Heart left ventricle (tissue), 16 donors: ENCODE data around the gene TBCD. TPM values are rescaled to one million over a fixed set of nuclear protein-coding genes. Genes with fewer than 3 reads are reported as not detected.

ENCODE experiments used
- ATAC-seq, 4 donors: fragments of 200-7000 bp; cut with Tn5 transposase; one replicate each; pipeline ENCODE4 v1.9.1; 2020 to 2022; ENCODE audit warnings: moderate library complexity in 4 of 4, mild to moderate bottlenecking in 3 of 4, moderate number of reproducible peaks in 1 of 4
- DNase-seq, 5 donors: peaks; one replicate each; pipeline ENCODE4 v3.0.0-alpha.2; 2020
- H3K27ac ChIP-seq, 12 donors: fragments of 200-600 bp; sonication (generic) in 4 of 12; one replicate each; pipeline versions ENCODE4 v1.5.0 to v1.8.0; 2016 to 2022; ENCODE audit warnings: mild to moderate bottlenecking in 2 of 12
- H3K27me3 ChIP-seq, 9 donors: fragments of 200-600 bp; sonication (generic) in 2 of 9; one replicate each; pipeline versions ENCODE4 v1.5.1 to v1.8.0; 2016 to 2022; ENCODE audit warnings: mild to moderate bottlenecking in 3 of 9
- H3K36me3 ChIP-seq, 9 donors: fragments of 200-600 bp; sonication (generic) in 2 of 9; one replicate each; pipeline versions ENCODE4 v1.5.0 to v1.8.0; 2018 to 2022; ENCODE audit warnings: mild to moderate bottlenecking in 2 of 9
- H3K4me1 ChIP-seq, 12 donors: fragments of 200-600 bp; sonication (generic) in 4 of 12; one replicate each; pipeline versions ENCODE4 v1.5.0 to v1.8.0; 2016 to 2022; ENCODE audit warnings: mild to moderate bottlenecking in 3 of 12
- H3K4me3 ChIP-seq, 12 donors: fragments of 200-600 bp; sonication (generic) in 4 of 12; one replicate each; pipeline versions ENCODE4 v1.5.0 to v1.8.0; 2017 to 2022; ENCODE audit warnings: mild to moderate bottlenecking in 9 of 12, moderate library complexity in 4 of 12
- H3K9me3 ChIP-seq, 12 donors: fragments of 200-600 bp; sonication (generic) in 4 of 12; one replicate each; pipeline versions ENCODE4 v1.5.0 to v1.8.0; 2016 to 2022; ENCODE audit warnings: mild to moderate bottlenecking in 1 of 12
- POLR2A ChIP-seq, 2 donors: fragments of 450-650 bp; IDR thresholded peaks; one replicate each; pipeline ENCODE4 v1.6.1; 2017; ENCODE audit warnings: antibody characterized with exemption in 2 of 2, mild to moderate bottlenecking in 2 of 2, moderate library complexity in 2 of 2
- WGBS, 4 donors: extraction: QIAGEN DNeasy Blood & Tissue Kit in 2 of 4; methylation state at CpG; one replicate each; pipeline versions ENCODE4 v1.1.5 to v1.1.7; 2013 to 2018; 5-methylcytosine and 5-hydroxymethylcytosine counted together
- intact Hi-C, 10 donors: fragments of 100-400 bp; cut with DNase I; formaldehyde crosslinking; loops; one replicate each; pipeline versions ENCODE4 v1.11.1 to v1.14.2; 2022
- polyA plus RNA-seq, 2 donors: library from polyadenylated mRNA; stranded (reverse); fragments of 200-250 nt; gene quantifications; one replicate each; pipeline ENCODE4 v1.2.3, GENCODE V29; 2013
- total RNA-seq, 9 donors: library from RNA; depleted of rRNA in 2 of 9; stranded (reverse); fragments of >200 nt in 2 of 9; fragmentation: NEBNext Ultra II Directional in 3 of 9; extraction: Animal tissue kit (Norgen Biotek cat#: 25700) in 3 of 9; gene quantifications; one replicate each; pipeline versions ENCODE4 v1.1.0 to v1.2.4, GENCODE V29; 2016 to 2023
- TF ChIP-seq, protein P1 (sequence below), 12 donors: fragments of 200-600 bp; sonication (generic) in 4 of 12; IDR thresholded peaks; one replicate each; pipeline versions ENCODE4 v1.5.0 to v1.8.0; 2018 to 2022; ENCODE audit warnings: antibody characterized with exemption in 12 of 12, mild to moderate bottlenecking in 5 of 12
- donor health status: ischemic (EF 13 %, LVEDD 7.1; RV severe dilation, severe dysfunction).
- donor health status: healthy with polysubstance abuse.
- donor health status: DM: no; HTN: yes; CAD: no.
- donor health status: DM: no; HTN: no; CAD: no.
- donor health status: ischemic (EF 25% LVEDD 6.9; RV normal size, moderate dysfunction).
- donor health status: ischemic (EF 25% LVEDD 5.7; RV mildly dilated, moderate dysfunction).
- donor health status: healthy.
- donor health status: DM: yes; HTN: yes; CAD: no.
- donor health status: ischemic (EF 35%, LVEDD 5.7; RV mildly dilated, moderate dysfunction).
- donor health status: nonischemic (EF 11% LVEDD 7.7; RV severe dilation, severe dysfunction).
- donor health status: DM: yes; HTN: yes; CAD: no.
- donor health status: PGD.
- donor health status: ischemic (EF 29% LVEDD 5.4; RV normal size, mild dysfunction).
- donor health status: nonischemic (EF 23%, LVEDD 6.1; RV moderate dilation, normal function).

The TBCD gene
- total and polyA plus RNA-seq, 11 donors = 36.9 to 98.4 (median 58.5) TPM

DNA sequence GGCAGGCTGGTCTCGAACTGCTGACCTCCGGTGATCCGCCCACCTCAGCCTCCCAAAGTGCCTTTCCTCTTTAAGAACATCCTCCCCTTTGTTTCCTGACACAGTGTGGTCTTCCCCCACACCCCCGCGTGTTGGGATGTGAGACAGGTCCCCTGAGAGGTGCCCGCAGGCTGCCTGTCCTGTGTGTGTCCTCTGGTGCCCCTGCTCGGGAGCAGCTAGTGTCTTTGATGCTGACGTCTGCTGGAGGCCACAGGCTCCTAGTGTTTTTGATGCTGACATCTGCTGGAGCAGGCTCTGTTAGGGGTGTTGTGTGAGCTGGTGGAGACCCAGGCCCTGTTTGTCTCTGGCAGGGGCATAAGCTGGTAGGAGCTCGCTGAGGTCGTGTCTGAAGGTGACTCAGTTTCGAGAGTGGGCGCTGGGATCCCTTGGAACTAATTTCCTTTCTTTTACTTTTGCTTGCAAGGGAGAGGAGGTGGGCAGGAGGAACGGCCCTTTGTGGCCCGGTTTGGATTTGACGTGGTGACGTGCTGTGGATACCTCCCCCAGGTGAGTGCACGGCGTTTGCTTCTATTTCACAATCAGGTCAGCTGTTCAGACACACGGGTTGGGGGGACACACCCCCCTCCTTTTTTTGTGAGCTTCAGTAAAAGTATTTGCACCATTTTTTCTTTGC is 29.4 kb upstream of the TBCD start:
- Histone ChIP-seq H3K9me3 (no peaks in the 10 kb centered on the region), H3K27ac (no peak overlapping the region), H3K27me3 (no peaks in the 10 kb centered on the region), H3K4me1 (peaks cover 3 to 11% (median 8%) of the 10 kb centered on the region in 12 donors), H3K36me3 (peaks cover 0 to 72% (median 58%) of the 10 kb centered on the region in 9 donors), H3K4me3 (no peak overlapping the region)
- no peak for ATAC-seq
- intact Hi-C loops = no loop called here
- no peak for TF ChIP-seq POLR2A (IDR thresholded peaks at IDR 0.05)
- TF ChIP-seq, protein P1, sequence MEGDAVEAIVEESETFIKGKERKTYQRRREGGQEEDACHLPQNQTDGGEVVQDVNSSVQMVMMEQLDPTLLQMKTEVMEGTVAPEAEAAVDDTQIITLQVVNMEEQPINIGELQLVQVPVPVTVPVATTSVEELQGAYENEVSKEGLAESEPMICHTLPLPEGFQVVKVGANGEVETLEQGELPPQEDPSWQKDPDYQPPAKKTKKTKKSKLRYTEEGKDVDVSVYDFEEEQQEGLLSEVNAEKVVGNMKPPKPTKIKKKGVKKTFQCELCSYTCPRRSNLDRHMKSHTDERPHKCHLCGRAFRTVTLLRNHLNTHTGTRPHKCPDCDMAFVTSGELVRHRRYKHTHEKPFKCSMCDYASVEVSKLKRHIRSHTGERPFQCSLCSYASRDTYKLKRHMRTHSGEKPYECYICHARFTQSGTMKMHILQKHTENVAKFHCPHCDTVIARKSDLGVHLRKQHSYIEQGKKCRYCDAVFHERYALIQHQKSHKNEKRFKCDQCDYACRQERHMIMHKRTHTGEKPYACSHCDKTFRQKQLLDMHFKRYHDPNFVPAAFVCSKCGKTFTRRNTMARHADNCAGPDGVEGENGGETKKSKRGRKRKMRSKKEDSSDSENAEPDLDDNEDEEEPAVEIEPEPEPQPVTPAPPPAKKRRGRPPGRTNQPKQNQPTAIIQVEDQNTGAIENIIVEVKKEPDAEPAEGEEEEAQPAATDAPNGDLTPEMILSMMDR (IDR thresholded peaks at IDR 0.05) = no peak
- DNase-seq = peak in 1 of 5 donors; percentile 23
- 82 to 88% (median 86%) methylated on average over 19 of the region's 19 CpGs for WGBS, 4 donors

DNA sequence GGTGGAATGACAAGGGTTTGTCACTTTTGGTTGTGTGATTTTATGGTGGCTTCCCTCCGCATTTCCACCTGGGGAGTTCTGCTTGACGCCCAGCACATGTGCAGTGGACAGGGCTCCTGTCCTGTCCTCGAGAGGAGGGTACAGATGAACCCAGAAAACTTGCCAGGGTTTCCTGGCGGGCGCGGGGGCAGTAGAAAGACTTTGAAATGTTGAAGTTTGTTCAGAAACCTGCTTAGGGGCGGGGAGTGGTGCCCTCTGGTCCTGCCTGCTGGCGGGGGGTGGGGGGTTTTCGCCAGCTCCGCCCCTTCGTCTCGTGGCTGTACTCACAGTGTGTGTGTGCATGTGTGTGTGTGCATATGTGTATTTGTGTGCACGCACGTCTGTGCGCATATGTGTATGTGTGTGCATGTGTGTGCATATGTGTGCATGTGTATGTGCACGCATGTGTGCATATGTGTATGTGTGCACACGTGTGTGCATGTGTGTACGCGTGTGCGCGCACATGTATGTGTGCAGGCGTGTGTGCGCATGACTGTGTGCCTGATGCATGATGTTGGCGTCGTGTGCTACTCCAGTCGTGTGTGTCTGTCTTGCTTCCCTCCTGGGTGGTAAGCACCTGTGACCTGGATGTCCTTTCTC is 28.6 kb upstream of the TBCD start:
- no peak overlapping the region for H3K4me3 ChIP-seq
- peaks cover 0 to 3% (median under 1%) of the 10 kb centered on the region in 12 donors for H3K4me1 ChIP-seq
- H3K27me3 ChIP-seq = no peaks in the 10 kb centered on the region
- TF ChIP-seq, protein P1 (IDR thresholded peaks at IDR 0.05) = no peak
- TF ChIP-seq POLR2A (IDR thresholded peaks at IDR 0.05) = no peak
- H3K9me3 ChIP-seq = no peaks in the 10 kb centered on the region
- DNase-seq = peak in 1 of 5 donors; percentile 39
- intact Hi-C loops = no loop called here
- 90 to 95% (median 91%) methylated on average over 26 of the region's 26 CpGs for whole genome bisulfite sequencing, 4 donors
- peaks cover 0 to 80% (median 63%) of the 10 kb centered on the region in 9 donors for H3K36me3 ChIP-seq
- no peak for ATAC-seq
- H3K27ac ChIP-seq = no peak overlapping the region

DNA sequence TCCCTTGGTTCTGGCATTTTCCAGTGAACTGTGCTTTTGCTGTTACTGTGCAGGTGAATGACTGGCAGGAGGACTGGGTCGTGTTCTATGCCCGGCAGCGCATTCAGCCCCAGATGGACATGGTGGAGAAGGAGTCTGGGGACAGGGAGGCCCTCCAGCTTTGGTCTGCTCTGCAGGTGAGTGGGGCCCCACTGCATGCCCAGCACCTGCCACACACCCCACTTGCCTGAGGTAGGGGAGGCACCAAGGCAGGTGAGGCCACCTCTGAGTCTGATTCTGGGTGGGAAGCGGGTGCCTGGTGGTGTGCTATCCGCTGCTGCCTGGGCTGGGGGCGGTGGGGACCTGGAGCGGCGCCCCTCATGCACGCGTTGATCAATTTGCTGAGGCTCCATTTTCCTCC is 25.4 kb upstream of the TBCD start:
- Histone ChIP-seq H3K4me3 (no peak overlapping the region), H3K9me3 (no peaks in the 10 kb centered on the region), H3K27me3 (no peaks in the 10 kb centered on the region), H3K36me3 (peaks cover 0 to 72% (median 48%) of the 10 kb centered on the region in 9 donors), H3K4me1 (no peaks in the 10 kb centered on the region), H3K27ac (no peak overlapping the region)
- intact Hi-C loops = no loop called here
- DNase-seq (peak in 1 of 5 donors; percentile 15), ATAC-seq (no peak)
- WGBS, 4 donors = 94 to 100% (median 96%) methylated on average over 6 to 10 of the region's 10 CpGs
- TF ChIP-seq POLR2A (IDR thresholded peaks at IDR 0.05) = no peak
- TF ChIP-seq, protein P1 (IDR thresholded peaks at IDR 0.05) = no peak

DNA sequence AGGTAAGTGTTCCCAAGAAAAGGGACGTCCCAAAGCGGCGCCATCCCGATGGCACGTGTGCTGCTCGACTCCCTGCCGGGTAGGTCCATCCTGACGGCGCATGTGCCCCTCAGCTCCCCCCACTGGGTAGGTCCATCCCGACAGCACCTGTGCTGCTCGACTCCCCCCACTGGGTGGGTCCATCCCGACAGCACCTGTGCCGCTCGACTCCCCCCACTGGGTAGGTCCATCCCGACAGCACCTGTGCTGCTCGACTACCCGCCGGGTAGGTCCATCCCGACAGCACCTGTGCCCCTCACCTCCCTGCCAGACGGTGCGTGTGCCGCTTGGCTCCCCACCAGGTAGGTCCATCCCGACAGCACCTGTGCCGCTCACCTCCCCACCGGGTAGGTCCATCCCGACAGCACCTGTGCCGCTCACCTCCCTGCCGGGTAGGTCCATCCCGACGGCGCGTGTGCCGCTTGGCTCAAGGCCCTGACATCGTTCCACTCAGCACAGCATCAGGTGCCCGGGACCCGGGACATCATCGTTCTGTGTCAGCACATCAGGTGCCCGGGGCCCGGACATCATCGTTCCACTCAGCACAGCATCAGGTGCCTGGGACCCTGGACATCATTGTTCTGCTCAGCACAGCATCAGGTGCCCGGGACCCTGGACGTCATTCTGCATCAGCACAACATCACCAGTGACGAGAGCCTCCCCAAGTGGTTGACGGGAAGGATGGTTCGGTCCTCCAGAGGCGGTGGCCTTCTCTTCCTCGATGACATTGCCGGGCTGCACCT is 22.2 kb upstream of the TBCD start:
- H3K4me3 ChIP-seq = no peak overlapping the region
- intact Hi-C loops = no loop called here
- no peak for TF ChIP-seq POLR2A (IDR thresholded peaks at IDR 0.05)
- TF ChIP-seq, protein P1 (IDR thresholded peaks at IDR 0.05) = no peak
- H3K36me3 ChIP-seq = peaks cover 0 to 49% (median 28%) of the 10 kb centered on the region in 9 donors
- H3K4me1 ChIP-seq = peaks cover 0 to 4% (median under 1%) of the 10 kb centered on the region in 12 donors
- DNase-seq (peak in 1 of 5 donors; percentile 52), ATAC-seq (peak in 2 of 4 donors; percentile 14 to 32)
- no peaks in the 10 kb centered on the region for H3K27me3 ChIP-seq
- peaks cover 0 to 11% (median 0%) of the 10 kb centered on the region in 12 donors for H3K9me3 ChIP-seq
- 86 to 89% (median 88%) methylated on average over 36 to 48 of the region's 48 CpGs for WGBS, 4 donors
- no peak overlapping the region for H3K27ac ChIP-seq
